K562 (cell line): Measurements from ENCODE around the gene CAMK2D.

Source experiments
- CBFA2T3 ChIP-seq: fragments of 450-650 bp; IDR thresholded peaks from 2 replicates; pipeline ENCODE4 v1.6.1; 2017
- CTCF ChIP-seq, 3 experiments: IDR thresholded peaks in 2 of 3; conservative IDR thresholded peaks in 1 of 3; 2 replicates each; pipeline ENCODE4 v1.5.1; 2011 to 2012; ENCODE audit warnings: low read length in 3 of 3, mild to moderate bottlenecking in 3 of 3, control low read depth in 2 of 3, improper control_type of control experiment in 1 of 3, inconsistent platforms in 1 of 3, low read depth in 1 of 3, mixed read lengths in 1 of 3, moderate library complexity in 1 of 3; ENCODE audit not compliant: insufficient read depth in 2 of 3
- JUNB ChIP-seq: fragments of 450-650 bp; formaldehyde crosslinking; conservative IDR thresholded peaks from 2 replicates; pipeline ENCODE4 v1.4.0; 2020; ENCODE audit warnings: mild to moderate bottlenecking
- POLR2A ChIP-seq: fragments of 450-650 bp; conservative IDR thresholded peaks from 2 replicates; pipeline ENCODE4 v1.6.1; 2016
- TCF7L2 ChIP-seq: fragments of 150-350 bp; IDR thresholded peaks from 2 replicates; pipeline ENCODE4 v1.6.1; 2016; ENCODE audit warnings: low read depth, mild to moderate bottlenecking, low read length, moderate library complexity
- ZNF174 ChIP-seq: fragments of 250-450 bp; sonication (Bioruptor Pico); IDR thresholded peaks from 2 replicates; pipeline ENCODE4 v1.4.0; 2020; ENCODE audit warnings: mild to moderate bottlenecking
- ZNF324 ChIP-seq: fragments of 250-450 bp; sonication (Bioruptor Pico); IDR thresholded peaks from 2 replicates; pipeline ENCODE4 v1.4.0; 2020; ENCODE audit warnings: mild to moderate bottlenecking
- TF ChIP-seq, protein P1 (sequence below): sonication (generic); formaldehyde crosslinking; IDR thresholded peaks from 2 replicates; pipeline ENCODE4 v1.8.0; 2022; ENCODE audit warnings: mild to moderate bottlenecking, missing genetic modification reagents

GRCh38 chr4:113537628-113538027 is 223.9 kb downstream of the CAMK2D start:
- TF ChIP-seq JUNB (CRISPR knock-in tag) (no peak), CBFA2T3 (no peak), CTCF (IDR thresholded peaks at IDR 0.05 in 2 of 3, conservative IDR thresholded peaks at IDR 0.05 in 1 of 3; ENCODE audit: insufficient read depth in 2 of 3, low read depth in 1 of 3, low read length in 3 of 3) (no peak), ZNF174 (CRISPR knock-in tag) (no peak), ZNF324 (CRISPR knock-in tag) (no peak), POLR2A (no peak), TCF7L2 (no peak)
- TF ChIP-seq, protein P1, sequence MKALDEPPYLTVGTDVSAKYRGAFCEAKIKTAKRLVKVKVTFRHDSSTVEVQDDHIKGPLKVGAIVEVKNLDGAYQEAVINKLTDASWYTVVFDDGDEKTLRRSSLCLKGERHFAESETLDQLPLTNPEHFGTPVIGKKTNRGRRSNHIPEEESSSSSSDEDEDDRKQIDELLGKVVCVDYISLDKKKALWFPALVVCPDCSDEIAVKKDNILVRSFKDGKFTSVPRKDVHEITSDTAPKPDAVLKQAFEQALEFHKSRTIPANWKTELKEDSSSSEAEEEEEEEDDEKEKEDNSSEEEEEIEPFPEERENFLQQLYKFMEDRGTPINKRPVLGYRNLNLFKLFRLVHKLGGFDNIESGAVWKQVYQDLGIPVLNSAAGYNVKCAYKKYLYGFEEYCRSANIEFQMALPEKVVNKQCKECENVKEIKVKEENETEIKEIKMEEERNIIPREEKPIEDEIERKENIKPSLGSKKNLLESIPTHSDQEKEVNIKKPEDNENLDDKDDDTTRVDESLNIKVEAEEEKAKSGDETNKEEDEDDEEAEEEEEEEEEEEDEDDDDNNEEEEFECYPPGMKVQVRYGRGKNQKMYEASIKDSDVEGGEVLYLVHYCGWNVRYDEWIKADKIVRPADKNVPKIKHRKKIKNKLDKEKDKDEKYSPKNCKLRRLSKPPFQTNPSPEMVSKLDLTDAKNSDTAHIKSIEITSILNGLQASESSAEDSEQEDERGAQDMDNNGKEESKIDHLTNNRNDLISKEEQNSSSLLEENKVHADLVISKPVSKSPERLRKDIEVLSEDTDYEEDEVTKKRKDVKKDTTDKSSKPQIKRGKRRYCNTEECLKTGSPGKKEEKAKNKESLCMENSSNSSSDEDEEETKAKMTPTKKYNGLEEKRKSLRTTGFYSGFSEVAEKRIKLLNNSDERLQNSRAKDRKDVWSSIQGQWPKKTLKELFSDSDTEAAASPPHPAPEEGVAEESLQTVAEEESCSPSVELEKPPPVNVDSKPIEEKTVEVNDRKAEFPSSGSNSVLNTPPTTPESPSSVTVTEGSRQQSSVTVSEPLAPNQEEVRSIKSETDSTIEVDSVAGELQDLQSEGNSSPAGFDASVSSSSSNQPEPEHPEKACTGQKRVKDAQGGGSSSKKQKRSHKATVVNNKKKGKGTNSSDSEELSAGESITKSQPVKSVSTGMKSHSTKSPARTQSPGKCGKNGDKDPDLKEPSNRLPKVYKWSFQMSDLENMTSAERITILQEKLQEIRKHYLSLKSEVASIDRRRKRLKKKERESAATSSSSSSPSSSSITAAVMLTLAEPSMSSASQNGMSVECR (CRISPR knock-in tag): no peak
